ENCODE data around the gene CCDC159. TPM values are rescaled to one million over a fixed set of nuclear protein-coding genes. Genes with fewer than 3 reads are reported as not detected.
A peak's percentile ranks its signal among the peaks of the same experiment; 100 is the strongest.

The CCDC159 gene
- total and polyA plus RNA-seq, 2 of the 4 experiments (the other 2 are of a cell fraction): 4.7 to 14.0 TPM

GRCh38 chr19:11374433-11375142, 28.3 kb downstream of the CCDC159 start, which contains the start of gene SWSAP1:
Gene SWSAP1 (plus strand): TSS chr19:11374666. CDS start chr19:11374681, 15 bp downstream.
- peak within 1 kb of the TSS; percentile 98 for H2AFZ ChIP-seq (replicated peaks; ENCODE audit: low read length, poor library complexity)
- TF ChIP-seq MXI1 (IDR thresholded peaks at IDR 0.05; ENCODE audit: borderline replicate concordance, low read depth, low read length): peak; percentile 55
- TF ChIP-seq RCOR1 (IDR thresholded peaks at IDR 0.05; ENCODE audit: insufficient replicate concordance, low read length): no peak
- peak; percentile 75 for TF ChIP-seq POLR2A (IDR thresholded peaks at IDR 0.05; ENCODE audit: low read depth, low read length)
- no peak for TF ChIP-seq ELK1 (IDR thresholded peaks at IDR 0.05; ENCODE audit: borderline replicate concordance, low read depth, low read length)
- peak; percentile 48; the same call in 1 of the 2 replicates for TF ChIP-seq MAZ (IDR thresholded peaks at IDR 0.05; ENCODE audit: borderline replicate concordance, low read depth, low read length)
- TF ChIP-seq CHD1 (IDR thresholded peaks at IDR 0.05; ENCODE audit: low read depth, low read length): 0 out of 2 replicates have a peak, but pooled peaks have one; percentile 0
- no peak for TF ChIP-seq CTCF (conservative IDR thresholded peaks at IDR 0.05; ENCODE audit: low read depth, low read length)
- TF ChIP-seq RFX5 (IDR thresholded peaks at IDR 0.05; ENCODE audit: low read depth, low read length): no peak
- peak; percentile 72 for TF ChIP-seq USF2 (IDR thresholded peaks at IDR 0.05; ENCODE audit: low read depth, low read length)
- TF ChIP-seq NFE2L2 (IDR thresholded peaks at IDR 0.05; ENCODE audit: low read depth, low read length): no peak
- no peak for TF ChIP-seq RAD21 (IDR thresholded peaks at IDR 0.05; ENCODE audit: low read length)
- no peak for TF ChIP-seq FOS (IDR thresholded peaks at IDR 0.05; ENCODE audit: low read depth, low read length)
- no peak for TF ChIP-seq SMC3 (IDR thresholded peaks at IDR 0.05; ENCODE audit: low read depth, low read length)
- peak; percentile 74 for TF ChIP-seq CEBPB (IDR thresholded peaks at IDR 0.05; ENCODE audit: low read depth, low read length)

More at GRCh38 chr19:11374433-11375142, 28.3 kb downstream of the CCDC159 start, which contains the start of gene SWSAP1:
- peak; percentile 99 for DNase-seq
- intact Hi-C loops (cut with micrococcal nuclease) (loop anchor here (2.0 kb wide), 2 partner anchors 60 to 82 kb away; partner anchors contain the start of genes ODAD3 and PRKCSH), in situ Hi-C loops (cut with MboI; ENCODE audit: low sequenced_read_pairs) (no loop called here), dilution Hi-C loops (cut with HindIII; ENCODE audit: low sequenced_read_pairs, unreplicated experiment) (no loop called here)
- Histone ChIP-seq H2BK15ac (ENCODE audit: low read depth, low read length) (peak within 1 kb of the TSS; percentile 57; the same call in 1 of the 3 replicates), H4K5ac (ENCODE audit: low read depth, low read length) (peak within 1 kb of the TSS; percentile 64), H3K4ac (ENCODE audit: low read depth, low read length) (peak within 1 kb of the TSS; percentile 92), H3K36me3 (ENCODE audit: control insufficient read depth, insufficient read depth, low read length) (no peaks in the 10 kb centered on the region), H3K27me3 (ENCODE audit: control insufficient read depth, insufficient read depth, low read length) (no peaks in the 10 kb centered on the region), H2AK9ac (replicated peaks; ENCODE audit: low read depth, low read length, poor library complexity) (peak within 1 kb of the TSS; percentile 86), H2BK120ac (ENCODE audit: low read depth, low read length) (peak within 1 kb of the TSS; percentile 87), H3K18ac (ENCODE audit: low read depth, low read length) (peak within 1 kb of the TSS; percentile 40), H2BK5ac (ENCODE audit: low read depth, low read length, poor library complexity, severe bottlenecking) (peak within 1 kb of the TSS; percentile 86), H3K4me1 (ENCODE audit: control insufficient read depth, insufficient read depth, low read length) (peaks cover 22% of the 10 kb centered on the region), H3K27ac (ENCODE audit: insufficient read depth, low read length) (peak within 1 kb of the TSS; percentile 90), H3K9ac (ENCODE audit: low read depth, low read length) (peak within 1 kb of the TSS; percentile 80), H3K4me3 (ENCODE audit: insufficient read depth, low read depth, low read length) (peak within 1 kb of the TSS; percentile 58), H4K91ac (ENCODE audit: insufficient read depth, low read depth, low read length) (peak within 1 kb of the TSS; percentile 83), H3K9me1 (ENCODE audit: insufficient read depth, low read length) (peaks cover 25% of the 10 kb centered on the region), H3K4me2 (ENCODE audit: low read depth, low read length) (peak within 1 kb of the TSS; percentile 83), H4K8ac (ENCODE audit: low read depth in 2 of 2, low read length in 2 of 2) (peak within 1 kb of the TSS; percentile 90 to 95), H2BK20ac (ENCODE audit: low read depth, low read length) (peak within 1 kb of the TSS; percentile 23; the same call in 1 of the 2 replicates), H3K9me3 (ENCODE audit: control insufficient read depth, insufficient read depth, low read length) (no peaks in the 10 kb centered on the region), H2AK5ac (ENCODE audit: low read depth, low read length) (peak within 1 kb of the TSS; percentile 49), H3K14ac (replicated peaks; ENCODE audit: low read depth, low read length) (peak within 1 kb of the TSS; percentile 73), H3K23ac (ENCODE audit: low read depth, low read length) (peak within 1 kb of the TSS; percentile 74; the same call in 1 of the 2 replicates), H4K20me1 (ENCODE audit: insufficient read depth, low read length) (peaks cover 11% of the 10 kb centered on the region; the same call in 1 of the 2 replicates), H3K79me1 (ENCODE audit: low read depth in 1 of 2, low read length in 2 of 2) (peaks cover 0 to 28% of the 10 kb centered on the region in 2 experiments; a peak in 2 of 4 replicates), H3K56ac (ENCODE audit: extremely low read depth, insufficient read depth, low read length) (peak within 1 kb of the TSS; percentile 82)
- WGBS, 2 experiments (ENCODE audit: extremely low coverage in 2 of 2, insufficient read length in 1 of 2): 0% methylated on average over 34 of the region's 44 CpGs; no CpG with 5 or more reads in 1 of the 2 experiments
- peak; percentile 94 for ATAC-seq (ENCODE audit: low read depth)
- ChIA-PET POLR2A (ENCODE audit: unreplicated experiment) (no interaction called here), CTCF (interaction anchor here (0.6 to 1.5 kb wide), 5 partner anchors 8 to 162 kb away, joined by 3 to 5 read pairs (median 3); partner anchors contain the start of gene PRKCSH)
- no TSS peak for BruUV-seq (replicated peaks)

All from IMR-90 (cell line).